Left lung (tissue), 14 donors: ENCODE results near the gene GPR89A. TPM values are rescaled to one million over a fixed set of nuclear protein-coding genes. Genes with fewer than 3 reads are reported as not detected.
"Not testable (repeated sequence)": the region's sequence is repeated elsewhere in the genome, so short reads cannot be mapped to it uniquely, and the experiment has no call there.

Experiments used
- ATAC-seq: fragments of 200-7000 bp; cut with Tn5 transposase; one replicate; pipeline ENCODE4 v1.9.1; 2020; ENCODE audit warnings: moderate library complexity
- DNase-seq, 4 donors: peaks; one replicate each; pipeline ENCODE4 v3.0.0-alpha.2; 2013 to 2020
- H3K27ac ChIP-seq, 2 donors: fragments of 200-600 bp; sonication (generic) in 1 of 2; one replicate each; pipeline versions ENCODE4 v1.5.0 to v1.8.0; 2020 to 2021
- H3K27me3 ChIP-seq, 2 donors: fragments of 200-600 bp; sonication (generic) in 1 of 2; one replicate each; pipeline versions ENCODE4 v1.5.0 to v1.8.0; 2020 to 2021
- H3K36me3 ChIP-seq, 2 donors: fragments of 200-600 bp; sonication (generic) in 1 of 2; one replicate each; pipeline versions ENCODE4 v1.5.0 to v1.8.0; 2020 to 2021
- H3K4me1 ChIP-seq, 2 donors: fragments of 200-600 bp; one replicate each; pipeline ENCODE4 v1.8.0; 2021
- H3K4me3 ChIP-seq, 2 donors: fragments of 200-600 bp; sonication (generic) in 1 of 2; one replicate each; pipeline versions ENCODE4 v1.5.0 to v1.8.0; 2020 to 2021; ENCODE audit warnings: mild to moderate bottlenecking in 1 of 2
- H3K9me3 ChIP-seq, 2 donors: fragments of 200-600 bp; sonication (generic) in 1 of 2; one replicate each; pipeline versions ENCODE4 v1.5.0 to v1.8.0; 2020 to 2021
- intact Hi-C, 2 donors: fragments of 100-400 bp; cut with DNase I; formaldehyde crosslinking; loops; one replicate each; pipeline versions ENCODE4 v1.11.2 to v1.14.2; 2022
- long read RNA-seq, 12 donors: library from polyadenylated mRNA in 2 of 12; unstranded in 2 of 12; transcript quantifications; one replicate each; pipeline ENCODE4 v2.0.0 and lab custom pipeline, GENCODE V29; 2019 to 2026
- polyA plus RNA-seq, 6 donors: library from polyadenylated mRNA; unstranded; fragments of 120-200 nt; gene quantifications; one replicate each; pipeline ENCODE4 v1.2.1, GENCODE V29; 2013; ENCODE audit not compliant: insufficient read length in 6 of 6
- total RNA-seq, 2 donors: library from RNA; stranded (reverse); fragmentation: NEBNext Ultra II Directional; extraction: Animal tissue kit (Norgen Biotek cat#: 25700); gene quantifications; one replicate each; pipeline ENCODE4 v1.2.1, GENCODE V29; 2021
- TF ChIP-seq, protein P1 (sequence below), 2 donors: fragments of 200-600 bp; sonication (generic) in 1 of 2; IDR thresholded peaks; one replicate each; pipeline versions ENCODE4 v1.5.0 to v1.8.0; 2021; ENCODE audit warnings: antibody characterized with exemption in 2 of 2
- donor health status: DM: no; HTN: yes; CAD: no.
- donor health status: DM: no; HTN: no; CAD: no.

Gene GPR89A
- total RNA-seq = 10 to 100 TPM; 14.5 to 19.1 TPM
- polyA plus RNA-seq = 10 to 100 TPM; 28.5 to 45.5 (median 34.3) TPM
- long read RNA-seq, donor 1, transcript GPR89A-201 (14 exons, 2,120 nt) = major isoform, 6 of 7 reads
- long read RNA-seq, donor 1, partial matches to known transcripts = 0 of 7 reads
- long read RNA-seq, donor 1, other reads (novel, unspliced or antisense) = 0 of 7 reads
- long read RNA-seq, donor 2, transcript GPR89A-201 (14 exons, 2,120 nt) = major isoform, 5 of 7 reads
- long read RNA-seq, donor 2, partial matches to known transcripts = 0 of 7 reads
- long read RNA-seq, donor 2, other reads (novel, unspliced or antisense) = 0 of 7 reads
- long read RNA-seq, donor 3, transcript GPR89A-201 (14 exons, 2,120 nt) = major isoform, 9 of 11 reads
- long read RNA-seq, donor 3, partial matches to known transcripts = 0 of 11 reads
- long read RNA-seq, donor 3, other reads (novel, unspliced or antisense) = 0 of 11 reads
- long read RNA-seq, donor 4, transcript GPR89A-201 (14 exons, 2,120 nt) = major isoform, 7 of 8 reads
- long read RNA-seq, donor 4, partial matches to known transcripts = 0 of 8 reads
- long read RNA-seq, donor 4, other reads (novel, unspliced or antisense) = 1 of 8 reads
- long read RNA-seq, donor 5, transcript GPR89A-201 (14 exons, 2,120 nt) = major isoform, 5 of 5 reads
- long read RNA-seq, donor 5, partial matches to known transcripts = 0 of 5 reads
- long read RNA-seq, donor 5, other reads (novel, unspliced or antisense) = 0 of 5 reads
- long read RNA-seq, donor 6, transcript GPR89A-201 (14 exons, 2,120 nt) = major isoform, 6 of 6 reads
- long read RNA-seq, donor 6, partial matches to known transcripts = 0 of 6 reads
- long read RNA-seq, donor 6, other reads (novel, unspliced or antisense) = 0 of 6 reads
- long read RNA-seq, donor 7, partial matches to known transcripts = 0 of 2 reads
- long read RNA-seq, donor 7, other reads (novel, unspliced or antisense) = 0 of 2 reads
- long read RNA-seq, donor 8, partial matches to known transcripts = 0 of 3 reads
- long read RNA-seq, donor 8, other reads (novel, unspliced or antisense) = 0 of 3 reads
- long read RNA-seq, donor 9 = 0 reads
- long read RNA-seq, donor 10, transcript GPR89A-201 (14 exons, 2,120 nt) = major isoform, 11 of 15 reads
- long read RNA-seq, donor 10, partial matches to known transcripts = 3 of 15 reads
- long read RNA-seq, donor 10, other reads (novel, unspliced or antisense) = 1 of 15 reads
- long read RNA-seq, donor 11, transcript GPR89A-201 (14 exons, 2,120 nt) = major isoform, 8 of 8 reads
- long read RNA-seq, donor 11, partial matches to known transcripts = 0 of 8 reads
- long read RNA-seq, donor 11, other reads (novel, unspliced or antisense) = 0 of 8 reads
- long read RNA-seq, donor 12, partial matches to known transcripts = 0 of 2 reads
- long read RNA-seq, donor 12, other reads (novel, unspliced or antisense) = 0 of 2 reads

DNA sequence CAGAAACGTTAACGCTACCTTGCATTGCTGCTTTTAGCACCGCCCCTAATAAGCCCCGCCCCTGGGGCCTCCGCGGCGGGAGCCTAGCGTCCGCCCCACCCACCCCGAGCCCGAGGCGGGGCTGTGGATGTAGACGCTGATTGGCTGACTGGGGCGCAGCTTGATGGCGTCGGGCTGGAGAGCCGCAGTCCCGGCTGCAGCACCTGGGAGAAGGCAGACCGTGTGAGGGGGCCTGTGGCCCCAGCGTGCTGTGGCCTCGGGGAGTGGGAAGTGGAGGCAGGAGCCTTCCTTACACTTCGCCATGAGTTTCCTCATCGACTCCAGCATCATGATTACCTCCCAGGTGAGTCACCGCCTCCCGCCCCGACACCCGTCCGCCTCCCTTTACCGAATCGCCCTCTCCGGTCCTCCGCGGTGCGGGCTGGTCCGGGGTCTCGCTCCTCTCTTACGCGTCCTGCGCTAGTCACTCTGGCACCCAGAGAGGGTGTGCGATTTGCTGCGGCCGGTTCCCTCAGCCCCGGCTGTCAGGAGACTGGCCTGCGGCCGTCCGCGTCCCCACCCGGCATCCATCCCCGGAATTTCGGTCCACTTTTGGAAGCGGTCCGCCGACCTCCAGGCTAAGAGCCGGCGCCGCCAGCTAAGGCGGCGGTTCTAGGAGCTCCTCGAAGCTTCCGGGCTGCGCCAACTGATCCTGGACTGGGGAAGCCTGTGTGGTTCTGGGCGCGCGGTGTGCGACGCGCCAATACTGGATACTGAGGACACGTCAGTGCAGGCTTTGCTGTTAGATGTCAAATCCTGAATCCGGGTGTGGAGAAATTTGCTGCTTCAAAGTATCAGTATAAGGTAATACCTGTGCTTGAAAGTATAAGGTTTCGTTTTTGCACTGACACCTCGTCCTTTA, at the start of gene GPR89A:
TSS of gene GPR89A (plus strand) at position 156 of the 901 bp plus-strand sequence. CDS start at position 302, 146 bp downstream.
- ATAC-seq = peak; percentile 100
- Histone ChIP-seq H3K27ac (peak within 1 kb of the TSS; percentile 80 to 84), H3K4me3 (peak within 1 kb of the TSS; percentile 84 to 88), H3K4me1 (peaks cover 0 to 11% of the 10 kb centered on the region in 2 donors)
- H3K36me3 ChIP-seq, H3K27me3 ChIP-seq, intact Hi-C loops, H3K9me3 ChIP-seq: not testable (repeated sequence)
- DNase-seq = peak; percentile 83 to 98 (median 96)

DNA sequence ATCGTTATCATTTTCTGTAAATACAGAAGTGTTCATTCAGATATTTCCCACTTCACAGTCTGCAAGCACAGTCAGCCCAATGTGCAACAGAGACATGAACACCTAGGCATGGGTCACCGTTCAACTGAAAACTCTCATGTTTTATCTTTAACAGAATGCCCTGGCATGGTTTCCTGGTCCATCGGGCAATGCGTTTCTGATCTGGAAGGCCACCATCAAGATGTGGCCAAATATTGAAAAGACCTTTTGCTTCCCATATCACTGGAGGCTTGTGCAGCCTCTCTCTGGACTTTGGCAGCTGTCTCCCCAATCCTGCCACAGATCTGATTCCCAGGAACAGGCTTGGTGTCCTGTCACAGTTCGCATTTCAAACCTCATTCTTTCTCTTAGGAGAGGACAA, 21.0 kb upstream of the GPR89A start:
- intact Hi-C loops, H3K9me3 ChIP-seq, H3K27ac ChIP-seq, H3K4me3 ChIP-seq, ATAC-seq, H3K36me3 ChIP-seq, DNase-seq, H3K4me1 ChIP-seq, H3K27me3 ChIP-seq: not testable (repeated sequence)

DNA sequence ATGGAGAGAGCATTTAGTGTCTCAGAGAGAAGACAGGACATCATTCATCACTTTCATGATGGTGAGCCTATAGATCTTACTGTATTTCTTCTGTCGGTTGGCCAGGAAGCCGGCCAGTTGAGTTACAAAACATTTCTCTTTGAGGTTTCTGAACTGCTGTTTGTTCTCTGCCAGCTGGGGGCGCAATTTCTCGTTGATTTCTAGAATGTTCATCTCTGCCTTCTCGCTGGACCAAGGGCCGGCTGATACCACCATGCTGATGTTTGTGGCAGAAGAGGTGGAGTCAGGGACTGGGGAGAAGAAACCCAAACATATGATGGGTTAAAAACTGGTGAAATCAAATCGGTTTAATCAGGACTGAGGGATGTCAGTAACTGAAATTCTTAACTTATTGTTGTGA, 17.0 kb upstream of the GPR89A start:
- H3K4me3 ChIP-seq, H3K9me3 ChIP-seq, intact Hi-C loops, ATAC-seq, H3K27ac ChIP-seq, H3K4me1 ChIP-seq, H3K36me3 ChIP-seq, DNase-seq, H3K27me3 ChIP-seq: not testable (repeated sequence)

DNA sequence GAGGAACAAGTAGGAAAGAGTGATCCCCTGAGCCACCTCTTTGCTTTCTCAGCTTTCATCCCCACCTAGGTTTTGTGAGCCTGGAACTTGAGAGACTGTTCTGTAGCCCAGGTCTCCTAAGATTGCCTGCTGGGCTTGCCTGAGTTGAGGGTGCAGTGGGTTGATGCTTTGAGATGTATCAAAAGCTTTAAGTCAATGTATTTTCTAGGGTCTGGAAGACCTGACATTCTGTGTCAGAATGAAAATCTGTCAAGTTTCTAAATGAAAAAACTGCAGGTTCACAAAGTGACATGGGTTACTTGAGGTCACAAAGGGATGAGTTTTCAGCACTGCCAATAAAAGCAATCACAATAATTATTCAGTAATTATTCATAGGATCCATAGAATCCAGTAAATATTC, 15.4 kb upstream of the GPR89A start:
- H3K9me3 ChIP-seq, DNase-seq, ATAC-seq, H3K4me3 ChIP-seq, H3K27ac ChIP-seq, intact Hi-C loops, H3K36me3 ChIP-seq, H3K27me3 ChIP-seq, H3K4me1 ChIP-seq: not testable (repeated sequence)

DNA sequence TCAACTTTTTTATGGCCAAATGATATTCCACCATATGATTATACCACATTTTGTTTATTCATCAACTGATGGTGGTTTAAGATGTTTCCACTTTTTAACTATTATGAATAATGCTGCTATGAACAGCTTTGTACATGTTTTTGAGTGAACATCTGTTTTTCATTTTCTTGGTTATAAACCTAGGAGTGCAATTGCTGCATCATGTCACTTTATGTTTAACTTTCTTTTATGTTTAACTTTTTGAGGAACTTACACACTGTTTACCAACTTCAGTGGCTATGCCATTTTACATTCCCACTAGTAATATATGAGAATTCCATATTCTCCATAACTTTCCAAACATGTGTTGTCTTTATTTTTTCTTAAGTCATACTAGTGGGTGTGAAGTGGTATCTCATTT, 12.4 kb upstream of the GPR89A start:
- H3K36me3 ChIP-seq, H3K9me3 ChIP-seq, DNase-seq, H3K27me3 ChIP-seq, H3K4me1 ChIP-seq, ATAC-seq, intact Hi-C loops, H3K27ac ChIP-seq, H3K4me3 ChIP-seq: not testable (repeated sequence)

DNA sequence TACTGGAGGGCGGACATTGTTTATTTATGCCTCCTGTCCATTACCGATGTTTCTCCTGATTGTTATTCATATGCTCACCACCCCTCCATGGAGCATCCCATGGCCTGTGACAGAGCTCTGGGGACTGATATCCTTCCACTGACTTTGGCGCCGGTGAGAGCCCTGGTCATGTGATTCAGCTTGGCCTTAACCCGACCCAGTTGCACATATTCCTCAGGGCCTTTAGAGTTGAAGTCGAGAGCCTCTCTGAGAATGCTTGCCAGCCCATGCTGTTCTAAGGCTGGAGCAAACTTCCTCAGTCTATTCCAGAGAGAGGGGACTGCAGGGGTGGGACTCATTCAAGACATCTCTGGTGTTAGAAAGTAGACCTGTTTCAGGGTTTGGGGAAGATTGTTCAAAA, 11.6 kb upstream of the GPR89A start:
- H3K9me3 ChIP-seq, H3K4me3 ChIP-seq, H3K4me1 ChIP-seq, ATAC-seq, H3K36me3 ChIP-seq, H3K27ac ChIP-seq, intact Hi-C loops, H3K27me3 ChIP-seq: not testable (repeated sequence)
- DNase-seq = peak in 1 of 4 donors; percentile 27

DNA sequence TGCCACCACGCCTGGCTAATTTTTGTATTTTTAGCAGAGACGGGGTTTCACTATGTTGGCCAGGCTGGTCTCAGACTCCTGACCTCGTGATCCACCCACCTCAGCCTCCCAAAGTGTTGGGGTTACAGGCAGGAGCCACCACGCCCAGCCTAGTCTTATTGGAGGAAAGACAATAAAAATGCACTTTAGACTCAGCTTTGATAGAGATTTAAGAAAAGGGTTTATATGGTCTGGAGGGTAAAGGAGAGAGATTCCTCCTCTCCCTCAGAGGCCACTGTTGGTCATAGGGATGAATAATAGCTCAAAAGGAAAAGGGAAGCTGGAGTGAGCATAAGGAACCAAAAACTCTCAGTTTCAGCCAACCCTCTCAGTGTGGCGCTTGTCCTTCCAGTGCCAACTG, 8.4 kb upstream of the GPR89A start:
- H3K9me3 ChIP-seq, H3K4me1 ChIP-seq, H3K4me3 ChIP-seq, DNase-seq, intact Hi-C loops, H3K27ac ChIP-seq, H3K36me3 ChIP-seq, H3K27me3 ChIP-seq, ATAC-seq: not testable (repeated sequence)

DNA sequence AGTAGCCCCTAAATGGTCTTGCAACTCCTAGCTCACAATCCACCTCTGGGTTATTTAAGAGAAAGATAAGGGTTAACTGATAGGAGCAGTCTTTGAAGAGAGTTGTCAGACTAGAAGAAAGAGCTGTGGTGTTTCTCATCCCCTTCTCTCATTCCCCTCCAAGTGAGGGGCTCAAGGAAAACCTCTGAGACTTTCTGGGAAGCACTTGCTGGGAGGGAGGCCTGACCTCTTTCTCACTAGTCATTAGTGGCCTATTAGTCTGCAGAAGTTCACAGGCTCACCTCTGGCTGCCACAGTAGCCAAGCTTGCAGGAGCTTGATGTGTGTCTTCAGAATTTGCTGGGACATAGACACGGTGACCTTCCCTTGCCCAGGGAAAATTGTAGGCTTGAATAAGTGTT, 6.2 kb upstream of the GPR89A start:
- no peaks in the 10 kb centered on the region for H3K36me3 ChIP-seq
- intact Hi-C loops = no loop called here
- no peak for ATAC-seq

DNA sequence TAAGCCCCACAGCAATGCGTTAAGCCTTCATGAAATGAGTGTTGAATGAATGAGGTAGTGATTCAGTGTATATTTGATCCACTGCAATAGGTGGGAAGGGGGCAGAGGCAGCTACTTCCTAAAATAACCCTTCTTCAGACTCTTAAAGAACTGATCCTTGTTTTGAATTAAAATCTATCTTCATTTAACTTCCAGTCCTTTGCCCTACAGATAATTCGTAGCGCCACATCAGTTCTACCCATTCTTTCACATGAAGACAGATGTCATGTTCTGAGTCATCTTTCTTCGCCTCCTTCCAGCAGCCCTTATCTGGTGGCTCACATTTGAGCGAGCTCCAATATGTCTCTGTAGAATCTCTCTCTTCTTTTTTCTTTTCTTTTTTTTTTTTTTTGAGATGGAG, 948 bp upstream of the GPR89A start:
- H3K4me3 ChIP-seq, H3K36me3 ChIP-seq, intact Hi-C loops, ATAC-seq, DNase-seq, H3K27me3 ChIP-seq, H3K9me3 ChIP-seq, H3K27ac ChIP-seq: not testable (repeated sequence)
- peaks cover 0 to 11% of the 10 kb centered on the region in 2 donors for H3K4me1 ChIP-seq

More for the DNA sequence above, 6.2 kb upstream of the GPR89A start:
- H3K9me3 ChIP-seq = no peaks in the 10 kb centered on the region
- H3K4me1 ChIP-seq = no peaks in the 10 kb centered on the region
- TF ChIP-seq, protein P1, sequence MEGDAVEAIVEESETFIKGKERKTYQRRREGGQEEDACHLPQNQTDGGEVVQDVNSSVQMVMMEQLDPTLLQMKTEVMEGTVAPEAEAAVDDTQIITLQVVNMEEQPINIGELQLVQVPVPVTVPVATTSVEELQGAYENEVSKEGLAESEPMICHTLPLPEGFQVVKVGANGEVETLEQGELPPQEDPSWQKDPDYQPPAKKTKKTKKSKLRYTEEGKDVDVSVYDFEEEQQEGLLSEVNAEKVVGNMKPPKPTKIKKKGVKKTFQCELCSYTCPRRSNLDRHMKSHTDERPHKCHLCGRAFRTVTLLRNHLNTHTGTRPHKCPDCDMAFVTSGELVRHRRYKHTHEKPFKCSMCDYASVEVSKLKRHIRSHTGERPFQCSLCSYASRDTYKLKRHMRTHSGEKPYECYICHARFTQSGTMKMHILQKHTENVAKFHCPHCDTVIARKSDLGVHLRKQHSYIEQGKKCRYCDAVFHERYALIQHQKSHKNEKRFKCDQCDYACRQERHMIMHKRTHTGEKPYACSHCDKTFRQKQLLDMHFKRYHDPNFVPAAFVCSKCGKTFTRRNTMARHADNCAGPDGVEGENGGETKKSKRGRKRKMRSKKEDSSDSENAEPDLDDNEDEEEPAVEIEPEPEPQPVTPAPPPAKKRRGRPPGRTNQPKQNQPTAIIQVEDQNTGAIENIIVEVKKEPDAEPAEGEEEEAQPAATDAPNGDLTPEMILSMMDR (IDR thresholded peaks at IDR 0.05) = no peak
- H3K27me3 ChIP-seq = no peaks in the 10 kb centered on the region
- no peak for DNase-seq
- no peak overlapping the region for H3K4me3 ChIP-seq
- no peak overlapping the region for H3K27ac ChIP-seq

DNA sequence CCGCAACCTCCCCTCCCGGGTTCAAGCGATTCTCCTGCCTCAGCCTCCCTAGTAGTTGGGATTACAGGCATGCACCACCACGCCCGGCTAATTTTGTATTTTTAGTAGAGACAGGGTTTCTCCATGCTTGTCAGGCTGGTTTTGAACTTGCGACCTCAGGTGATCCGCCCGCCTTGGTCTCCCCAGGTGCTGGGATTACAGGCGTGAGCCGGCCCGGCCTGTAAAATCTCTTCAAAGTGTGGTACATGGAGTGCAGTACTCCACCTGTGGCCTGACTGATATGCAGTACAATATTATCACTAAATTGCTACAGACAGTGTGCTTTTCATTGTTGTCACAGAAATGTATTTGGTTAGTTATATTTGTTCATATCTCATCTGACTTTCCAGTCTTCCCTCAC, 499 bp upstream of the GPR89A start:
- H3K9me3 ChIP-seq, H3K27ac ChIP-seq, intact Hi-C loops, H3K4me3 ChIP-seq, H3K36me3 ChIP-seq, ATAC-seq, H3K27me3 ChIP-seq: not testable (repeated sequence)
- H3K4me1 ChIP-seq = peaks cover 0 to 11% of the 10 kb centered on the region in 2 donors
- peak in 1 of 4 donors; percentile 34 for DNase-seq
